ENCODE data around the gene SELENOV.

GRCh38 chr19:39531834-39532232 lies 16.9 kb downstream of the SELENOV start:
- no peak for TF ChIP-seq EZH2 (IDR thresholded peaks at IDR 0.05)
- no peak for TF ChIP-seq CTCF (IDR thresholded peaks at IDR 0.05 in 2 of 3, conservative IDR thresholded peaks at IDR 0.05 in 1 of 3; ENCODE audit: borderline replicate concordance in 1 of 3, insufficient read depth in 1 of 3, low read depth in 2 of 3, low read length in 2 of 3)
- TF ChIP-seq ATF3 (IDR thresholded peaks at IDR 0.05): no peak
- TF ChIP-seq SRF (IDR thresholded peaks at IDR 0.05; ENCODE audit: low read depth): no peak
- no peak for TF ChIP-seq POLR2AphosphoS5 (IDR thresholded peaks at IDR 0.05; ENCODE audit: low read depth, low read length)
- TF ChIP-seq CEBPB (IDR thresholded peaks at IDR 0.05; ENCODE audit: low read depth): no peak
- no peak for TF ChIP-seq EZH2phosphoT487 (IDR thresholded peaks at IDR 0.05; ENCODE audit: borderline replicate concordance)

Data from HCT116 (cell line).